ENCODE measurements around the gene WBP1L.

Gene WBP1L

GRCh38 chr10:102779680-102780526 is 36.2 kb downstream of the WBP1L start:
- DNase-seq (ENCODE audit: low read depth in 2 of 2) = no peak

GRCh38 chr10:102780527-102780808 is 36.7 kb downstream of the WBP1L start:
- DNase-seq (ENCODE audit: low read depth in 2 of 2) = no peak

GRCh38 chr10:102781090-102781920 is 37.6 kb downstream of the WBP1L start:
- no peak for DNase-seq (ENCODE audit: low read depth in 2 of 2)

- no peak for DNase-seq (ENCODE audit: low read depth in 2 of 2)
Measured at GRCh38 chr10:102781921-102782557, 38.3 kb downstream of the WBP1L start.

- no peak for DNase-seq (ENCODE audit: low read depth in 2 of 2)
Measured at GRCh38 chr10:102782673-102783551, 39.2 kb downstream of the WBP1L start.

- no peak for DNase-seq (ENCODE audit: low read depth in 2 of 2)
Measured at GRCh38 chr10:102783568-102783967, 39.8 kb downstream of the WBP1L start.

GRCh38 chr10:102785818-102786217 is 42.1 kb downstream of the WBP1L start:
- no peak for DNase-seq (ENCODE audit: low read depth in 2 of 2)

- DNase-seq (ENCODE audit: low read depth in 2 of 2) = no peak
Measured at GRCh38 chr10:102791754-102792395, 48.1 kb downstream of the WBP1L start.

GRCh38 chr10:102795453-102796406 is 52.0 kb downstream of the WBP1L start:
- DNase-seq (ENCODE audit: low read depth in 2 of 2) = no peak

- no peak for DNase-seq (ENCODE audit: low read depth in 2 of 2)
Measured at GRCh38 chr10:102796407-102797176, 52.8 kb downstream of the WBP1L start.

GRCh38 chr10:102799691-102800471 is 56.1 kb downstream of the WBP1L start:
- DNase-seq (ENCODE audit: low read depth in 2 of 2) = no peak

GRCh38 chr10:102800611-102801335 is 57.0 kb downstream of the WBP1L start:
- DNase-seq (ENCODE audit: low read depth in 2 of 2) = no peak

- DNase-seq (ENCODE audit: low read depth in 2 of 2) = peak in 1 of 2 experiments; percentile 15
Measured at GRCh38 chr10:102801496-102801895, 57.7 kb downstream of the WBP1L start.

GRCh38 chr10:102801978-102802377 is 58.2 kb downstream of the WBP1L start:
- no peak for DNase-seq (ENCODE audit: low read depth in 2 of 2)

- peak; percentile 66 to 69 for DNase-seq (ENCODE audit: low read depth in 2 of 2)
Measured at GRCh38 chr10:102802920-102803534, 59.3 kb downstream of the WBP1L start.

GRCh38 chr10:102804382-102805055 is 60.8 kb downstream of the WBP1L start:
- DNase-seq (ENCODE audit: low read depth in 2 of 2) = no peak

GRCh38 chr10:102808380-102808779 is 64.6 kb downstream of the WBP1L start:
- no peak for DNase-seq (ENCODE audit: low read depth in 2 of 2)
